SK-N-SH treated with all-trans-retinoic acid at 6 μM for 48 hours (cell line): ENCODE data around the gene KLF11.
"Not testable (repeated sequence)": the region's sequence is repeated elsewhere in the genome, so short reads cannot be mapped to it uniquely, and the experiment has no call there.

ENCODE experiments used
- ATAC-seq: fragments of 200-7000 bp; cut with Tn5 transposase; 3 replicates; pipeline ENCODE4 v1.9.1; 2020; ENCODE audit warnings: mild to moderate bottlenecking, moderate library complexity
- ARNTL ChIP-seq: fragments of 450-650 bp; formaldehyde crosslinking; IDR thresholded peaks from 2 replicates; pipeline ENCODE4 v1.5.0; 2020; ENCODE audit warnings: low read depth, mild to moderate bottlenecking, moderate library complexity, borderline replicate concordance
- BACH2 ChIP-seq: fragments of 250-450 bp; sonication (Bioruptor Pico); IDR thresholded peaks from 2 replicates; pipeline ENCODE4 v1.9.0; 2021; ENCODE audit warnings: mild to moderate bottlenecking, borderline replicate concordance
- CSDC2 ChIP-seq: fragments of 250-450 bp; sonication (Bioruptor Pico); IDR thresholded peaks from 2 replicates; pipeline ENCODE4 v1.5.0; 2020; ENCODE audit warnings: mild to moderate bottlenecking, moderate library complexity
- GLIS3 ChIP-seq: fragments of 250-450 bp; sonication (Bioruptor Pico); IDR thresholded peaks from 2 replicates; pipeline ENCODE4 v1.5.0; 2020; ENCODE audit warnings: mild to moderate bottlenecking, moderate library complexity
- OSR1 ChIP-seq: fragments of 250-450 bp; sonication (Bioruptor Pico); IDR thresholded peaks from 2 replicates; pipeline ENCODE4 v1.8.0; 2022; ENCODE audit warnings: moderate library complexity, mild to moderate bottlenecking, inconsistent platforms
- PPARA ChIP-seq: fragments of 250-450 bp; sonication (Bioruptor Pico); IDR thresholded peaks from 2 replicates; pipeline ENCODE4 v1.5.0; 2020; ENCODE audit warnings: mild to moderate bottlenecking, borderline replicate concordance
- RARB ChIP-seq: fragments of 250-450 bp; sonication (Bioruptor Pico); IDR thresholded peaks from 2 replicates; pipeline ENCODE4 v1.8.0; 2021; ENCODE audit warnings: mild to moderate bottlenecking, moderate library complexity
- SNAI2 ChIP-seq: fragments of 250-450 bp; sonication (Bioruptor Pico); IDR thresholded peaks from 2 replicates; pipeline ENCODE4 v1.5.0; 2020; ENCODE audit warnings: mild to moderate bottlenecking, moderate library complexity
- TOX ChIP-seq: fragments of 250-450 bp; sonication (Bioruptor Pico); IDR thresholded peaks from 2 replicates; pipeline ENCODE4 v1.8.0; 2021; ENCODE audit warnings: mild to moderate bottlenecking, moderate library complexity, borderline replicate concordance
- ZC3H10 ChIP-seq: fragments of 250-450 bp; sonication (Bioruptor Pico); IDR thresholded peaks from 2 replicates; pipeline ENCODE4 v1.5.1; 2021; ENCODE audit warnings: mild to moderate bottlenecking, moderate library complexity
- ZFP3 ChIP-seq: fragments of 250-450 bp; sonication (Bioruptor Pico); IDR thresholded peaks from 2 replicates; pipeline ENCODE4 v1.5.0; 2020; ENCODE audit warnings: mild to moderate bottlenecking, moderate library complexity
- ZFP30 ChIP-seq: fragments of 450-650 bp; formaldehyde crosslinking; IDR thresholded peaks from 2 replicates; pipeline ENCODE4 v1.5.0; 2022; ENCODE audit warnings: mild to moderate bottlenecking, moderate library complexity
- ZNF565 ChIP-seq: fragments of 450-650 bp; formaldehyde crosslinking; conservative IDR thresholded peaks from 2 replicates; pipeline ENCODE4 v1.5.0; 2020; ENCODE audit warnings: low read depth, mild to moderate bottlenecking, moderate library complexity
- ZNF70 ChIP-seq: fragments of 450-650 bp; formaldehyde crosslinking; IDR thresholded peaks from 2 replicates; pipeline ENCODE4 v1.5.0; 2020; ENCODE audit warnings: mild to moderate bottlenecking, moderate library complexity
- ZNF8 ChIP-seq: fragments of 450-650 bp; formaldehyde crosslinking; IDR thresholded peaks from 2 replicates; pipeline ENCODE4 v1.5.0; 2020; ENCODE audit warnings: mild to moderate bottlenecking, moderate library complexity
- TF ChIP-seq, protein P1 (sequence below): fragments of 250-450 bp; sonication (Bioruptor Pico); IDR thresholded peaks from 2 replicates; pipeline ENCODE4 v1.8.0; 2020; ENCODE audit warnings: mild to moderate bottlenecking, moderate library complexity, borderline replicate concordance
- TF ChIP-seq, protein P2 (sequence below): fragments of 250-450 bp; sonication (Bioruptor Pico); IDR thresholded peaks from 2 replicates; pipeline ENCODE4 v1.5.1; 2020; ENCODE audit warnings: low read depth, mild to moderate bottlenecking, moderate library complexity
- TF ChIP-seq, protein P3 (sequence below): fragments of 250-450 bp; sonication (Bioruptor Pico); IDR thresholded peaks from 2 replicates; pipeline ENCODE4 v1.8.0; 2021; ENCODE audit warnings: low read depth, mild to moderate bottlenecking, moderate library complexity, borderline replicate concordance
- TF ChIP-seq, protein P4 (sequence below): fragments of 250-450 bp; sonication (Bioruptor Pico); IDR thresholded peaks from 2 replicates; pipeline ENCODE4 v1.5.1; 2021; ENCODE audit warnings: mild to moderate bottlenecking, moderate library complexity

The KLF11 gene

DNA sequence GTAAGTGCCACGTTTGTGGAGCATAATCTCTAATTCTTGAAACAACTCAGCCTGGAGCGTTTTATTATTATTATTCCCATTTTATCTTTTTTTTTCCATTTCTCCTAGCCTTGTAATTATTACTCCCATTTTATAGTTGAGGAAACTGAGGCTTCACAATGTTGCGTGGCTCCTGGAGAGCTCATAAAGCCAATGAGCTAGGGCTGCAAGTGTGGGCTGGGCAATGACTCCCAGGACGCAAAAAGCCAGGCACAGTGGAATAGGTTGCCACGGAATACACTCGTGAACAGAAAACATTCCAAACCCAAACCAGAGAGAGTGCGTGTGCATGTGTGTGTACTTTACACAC is 13.5 kb upstream of the KLF11 start:
- no peak for TF ChIP-seq SNAI2 (CRISPR knock-in tag)
- TF ChIP-seq, protein P1, sequence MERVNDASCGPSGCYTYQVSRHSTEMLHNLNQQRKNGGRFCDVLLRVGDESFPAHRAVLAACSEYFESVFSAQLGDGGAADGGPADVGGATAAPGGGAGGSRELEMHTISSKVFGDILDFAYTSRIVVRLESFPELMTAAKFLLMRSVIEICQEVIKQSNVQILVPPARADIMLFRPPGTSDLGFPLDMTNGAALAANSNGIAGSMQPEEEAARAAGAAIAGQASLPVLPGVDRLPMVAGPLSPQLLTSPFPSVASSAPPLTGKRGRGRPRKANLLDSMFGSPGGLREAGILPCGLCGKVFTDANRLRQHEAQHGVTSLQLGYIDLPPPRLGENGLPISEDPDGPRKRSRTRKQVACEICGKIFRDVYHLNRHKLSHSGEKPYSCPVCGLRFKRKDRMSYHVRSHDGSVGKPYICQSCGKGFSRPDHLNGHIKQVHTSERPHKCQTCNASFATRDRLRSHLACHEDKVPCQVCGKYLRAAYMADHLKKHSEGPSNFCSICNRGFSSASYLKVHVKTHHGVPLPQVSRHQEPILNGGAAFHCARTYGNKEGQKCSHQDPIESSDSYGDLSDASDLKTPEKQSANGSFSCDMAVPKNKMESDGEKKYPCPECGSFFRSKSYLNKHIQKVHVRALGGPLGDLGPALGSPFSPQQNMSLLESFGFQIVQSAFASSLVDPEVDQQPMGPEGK (CRISPR knock-in tag), result no peak
- TF ChIP-seq GLIS3 (CRISPR knock-in tag), result no peak
- no peak for TF ChIP-seq ZNF565 (CRISPR knock-in tag)
- no peak for TF ChIP-seq BACH2 (CRISPR knock-in tag)
- no peak for TF ChIP-seq ARNTL (CRISPR knock-in tag)
- no peak for TF ChIP-seq ZNF8 (CRISPR knock-in tag)
- no peak for ATAC-seq

DNA sequence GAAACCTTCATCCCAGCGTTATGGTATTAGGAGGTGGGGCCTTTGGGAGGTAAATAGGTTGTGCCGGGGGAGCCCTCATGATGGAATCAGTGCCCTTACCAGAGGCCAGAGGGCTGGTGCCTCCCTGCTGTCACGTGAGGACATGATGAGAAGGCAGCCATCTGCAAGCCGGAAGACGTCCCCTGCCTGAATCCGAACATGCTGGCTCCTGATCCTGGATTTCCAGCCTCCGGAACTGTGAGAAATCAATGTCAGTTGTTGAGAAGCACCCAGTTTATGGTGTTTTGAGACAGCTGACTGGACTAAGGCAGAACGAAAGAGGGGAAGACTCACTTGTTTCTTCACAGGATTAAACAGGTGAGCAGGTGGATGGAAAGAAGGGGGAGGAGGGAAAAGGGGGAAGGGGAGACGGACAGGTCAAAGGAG is 13.0 kb upstream of the KLF11 start:
- TF ChIP-seq, protein P2, sequence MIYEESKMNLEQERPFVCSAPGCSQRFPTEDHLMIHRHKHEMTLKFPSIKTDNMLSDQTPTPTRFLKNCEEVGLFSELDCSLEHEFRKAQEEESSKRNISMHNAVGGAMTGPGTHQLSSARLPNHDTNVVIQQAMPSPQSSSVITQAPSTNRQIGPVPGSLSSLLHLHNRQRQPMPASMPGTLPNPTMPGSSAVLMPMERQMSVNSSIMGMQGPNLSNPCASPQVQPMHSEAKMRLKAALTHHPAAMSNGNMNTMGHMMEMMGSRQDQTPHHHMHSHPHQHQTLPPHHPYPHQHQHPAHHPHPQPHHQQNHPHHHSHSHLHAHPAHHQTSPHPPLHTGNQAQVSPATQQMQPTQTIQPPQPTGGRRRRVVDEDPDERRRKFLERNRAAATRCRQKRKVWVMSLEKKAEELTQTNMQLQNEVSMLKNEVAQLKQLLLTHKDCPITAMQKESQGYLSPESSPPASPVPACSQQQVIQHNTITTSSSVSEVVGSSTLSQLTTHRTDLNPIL (CRISPR knock-in tag), result no peak
- no peak for TF ChIP-seq BACH2 (CRISPR knock-in tag)
- no peak for TF ChIP-seq CSDC2 (CRISPR knock-in tag)
- TF ChIP-seq TOX (CRISPR knock-in tag), result no peak
- TF ChIP-seq ZNF565 (CRISPR knock-in tag), result no peak
- no peak for TF ChIP-seq OSR1 (CRISPR knock-in tag)
- TF ChIP-seq ZC3H10 (CRISPR knock-in tag), result no peak
- TF ChIP-seq RARB (CRISPR knock-in tag), result no peak
- no peak for TF ChIP-seq ZNF70 (CRISPR knock-in tag)
- no peak for TF ChIP-seq PPARA
- TF ChIP-seq, protein P3, sequence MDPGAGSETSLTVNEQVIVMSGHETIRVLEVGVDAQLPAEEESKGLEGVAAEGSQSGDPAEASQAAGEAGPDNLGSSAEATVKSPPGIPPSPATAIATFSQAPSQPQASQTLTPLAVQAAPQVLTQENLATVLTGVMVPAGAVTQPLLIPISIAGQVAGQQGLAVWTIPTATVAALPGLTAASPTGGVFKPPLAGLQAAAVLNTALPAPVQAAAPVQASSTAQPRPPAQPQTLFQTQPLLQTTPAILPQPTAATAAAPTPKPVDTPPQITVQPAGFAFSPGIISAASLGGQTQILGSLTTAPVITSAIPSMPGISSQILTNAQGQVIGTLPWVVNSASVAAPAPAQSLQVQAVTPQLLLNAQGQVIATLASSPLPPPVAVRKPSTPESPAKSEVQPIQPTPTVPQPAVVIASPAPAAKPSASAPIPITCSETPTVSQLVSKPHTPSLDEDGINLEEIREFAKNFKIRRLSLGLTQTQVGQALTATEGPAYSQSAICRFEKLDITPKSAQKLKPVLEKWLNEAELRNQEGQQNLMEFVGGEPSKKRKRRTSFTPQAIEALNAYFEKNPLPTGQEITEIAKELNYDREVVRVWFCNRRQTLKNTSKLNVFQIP (CRISPR knock-in tag), result no peak
- no peak for TF ChIP-seq ZFP30 (CRISPR knock-in tag)
- TF ChIP-seq ZNF8 (CRISPR knock-in tag), result no peak
- no peak for TF ChIP-seq GLIS3 (CRISPR knock-in tag)
- TF ChIP-seq, protein P4, sequence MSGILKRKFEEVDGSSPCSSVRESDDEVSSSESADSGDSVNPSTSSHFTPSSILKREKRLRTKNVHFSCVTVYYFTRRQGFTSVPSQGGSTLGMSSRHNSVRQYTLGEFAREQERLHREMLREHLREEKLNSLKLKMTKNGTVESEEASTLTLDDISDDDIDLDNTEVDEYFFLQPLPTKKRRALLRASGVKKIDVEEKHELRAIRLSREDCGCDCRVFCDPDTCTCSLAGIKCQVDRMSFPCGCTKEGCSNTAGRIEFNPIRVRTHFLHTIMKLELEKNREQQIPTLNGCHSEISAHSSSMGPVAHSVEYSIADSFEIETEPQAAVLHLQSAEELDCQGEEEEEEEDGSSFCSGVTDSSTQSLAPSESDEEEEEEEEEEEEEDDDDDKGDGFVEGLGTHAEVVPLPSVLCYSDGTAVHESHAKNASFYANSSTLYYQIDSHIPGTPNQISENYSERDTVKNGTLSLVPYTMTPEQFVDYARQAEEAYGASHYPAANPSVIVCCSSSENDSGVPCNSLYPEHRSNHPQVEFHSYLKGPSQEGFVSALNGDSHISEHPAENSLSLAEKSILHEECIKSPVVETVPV (CRISPR knock-in tag), result no peak
- no peak for TF ChIP-seq ARNTL (CRISPR knock-in tag)
- ATAC-seq, result no peak

DNA sequence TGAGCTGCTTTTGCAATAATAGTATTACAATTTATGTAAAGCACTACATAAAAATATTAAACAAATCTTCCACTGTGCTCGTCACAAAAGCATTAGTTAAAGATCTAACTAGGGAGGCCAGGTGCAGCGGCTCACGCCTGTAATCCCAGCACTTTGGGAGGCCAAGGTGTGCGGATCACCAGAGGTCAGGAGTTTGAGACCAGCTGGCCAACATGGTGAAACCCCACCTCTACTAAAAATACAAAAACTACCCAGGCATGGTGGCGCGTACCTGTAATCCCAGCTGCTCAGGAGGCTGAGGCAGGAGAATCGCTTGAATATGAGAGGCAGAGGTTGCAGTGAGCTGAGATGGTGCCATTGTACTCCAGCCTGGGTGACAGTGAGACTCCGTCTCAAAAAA is 12.6 kb upstream of the KLF11 start:
- not testable (repeated sequence) for ATAC-seq

DNA sequence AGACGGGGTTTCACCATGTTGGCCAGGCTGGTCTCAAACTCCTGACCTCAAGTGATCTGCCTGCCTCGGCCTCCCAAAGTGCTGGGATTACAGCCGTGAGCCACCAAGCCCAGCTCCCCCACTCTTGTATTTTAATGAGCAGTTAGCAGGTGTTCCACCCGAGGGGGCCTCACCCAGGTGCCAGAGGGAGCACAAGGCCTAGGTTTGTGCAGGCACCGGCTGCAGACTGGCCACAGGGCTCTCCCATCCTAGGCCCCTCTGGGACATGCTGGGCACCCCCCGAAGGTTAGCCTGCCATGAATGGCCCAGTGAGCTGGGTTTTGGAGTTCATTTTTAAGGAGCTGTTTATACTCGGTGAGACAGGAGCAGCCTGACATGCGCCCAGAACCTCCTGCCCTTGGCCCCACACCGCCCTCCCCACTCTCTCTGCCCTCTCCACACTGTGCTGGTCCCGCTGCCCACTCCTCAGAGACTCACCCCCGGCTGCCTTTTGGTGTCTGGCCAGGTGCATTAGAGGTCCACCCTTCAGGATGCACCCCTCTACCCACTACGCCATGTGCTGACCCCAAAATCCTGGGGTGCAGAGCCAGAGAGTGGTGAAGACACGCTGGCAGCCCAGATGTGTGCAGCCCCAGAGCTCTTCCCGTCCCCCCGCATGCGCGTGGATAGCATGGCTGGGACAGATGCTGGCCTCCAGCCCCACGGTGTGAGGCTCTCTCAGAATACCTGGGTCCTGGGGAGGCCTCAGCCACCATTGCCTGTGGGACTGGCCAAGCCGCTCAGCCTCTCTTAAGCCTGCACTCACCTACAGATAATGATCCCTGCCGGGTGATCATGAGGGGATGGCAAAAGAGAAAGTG is 11.2 kb upstream of the KLF11 start:
- ATAC-seq, result no peak

More for the DNA sequence above, 11.2 kb upstream of the KLF11 start:
- TF ChIP-seq ZFP3 (CRISPR knock-in tag) (no peak), BACH2 (CRISPR knock-in tag) (no peak), TOX (CRISPR knock-in tag) (no peak), ZNF8 (CRISPR knock-in tag) (no peak), SNAI2 (CRISPR knock-in tag) (no peak), ARNTL (CRISPR knock-in tag) (no peak), CSDC2 (CRISPR knock-in tag) (no peak)
- TF ChIP-seq, protein P3 (CRISPR knock-in tag), result no peak
